ENCODE measurements around the gene OBSL1. TPM values are rescaled to one million over a fixed set of nuclear protein-coding genes. Genes with fewer than 3 reads are reported as not detected.

Gene OBSL1
- total and polyA plus RNA-seq, 12 donors, result 108 to 310 (median 171) TPM

GRCh38 chr2:219596954-219597551 is 25.7 kb upstream of the OBSL1 start:
- Histone ChIP-seq H3K27ac (peak overlapping the region; percentile 87 to 97 (median 94)), H3K36me3 (peaks cover 0 to 15% (median 6%) of the 10 kb centered on the region in 9 donors), H3K4me3 (peak overlapping the region; percentile 46 to 80 (median 70)), H3K27me3 (no peaks in the 10 kb centered on the region), H3K4me1 (peaks cover 0 to 31% (median 11%) of the 10 kb centered on the region in 9 donors), H3K9me3 (no peaks in the 10 kb centered on the region)
- intact Hi-C loops (cut with DNase I), result loop anchor here in 4 of 10 donors (2.0 to 5.0 kb wide), 5 partner anchors 26 to 55 kb away; partner anchors contain the start of genes CHPF (in 2 of the 4), OBSL1 (in 1 of the 4) and TMEM198 (in 1 of the 4)
- TF ChIP-seq CTCF (IDR thresholded peaks at IDR 0.05), result no peak
- DNase-seq (no peak), ATAC-seq (peak in 7 of 8 donors; percentile 1 to 29 (median 7))
- 6 to 11% methylated on average over 19 of the region's 19 CpGs for WGBS, 2 donors

- no peak overlapping the region for H3K4me3 ChIP-seq
- intact Hi-C loops (cut with DNase I), result loop anchor here in 3 of 10 donors (5.0 kb wide), 3 partner anchors 43 to 53 kb away; partner anchors contain the start of genes CHPF (in 1 of the 3) and TMEM198 (in 1 of the 3)
- H3K27me3 ChIP-seq, result no peaks in the 10 kb centered on the region
- no peaks in the 10 kb centered on the region for H3K9me3 ChIP-seq
- no peak for ATAC-seq
- H3K36me3 ChIP-seq, result no peaks in the 10 kb centered on the region
- H3K4me1 ChIP-seq, result peaks cover 0 to 31% (median 11%) of the 10 kb centered on the region in 9 donors
- TF ChIP-seq CTCF (IDR thresholded peaks at IDR 0.05), result no peak
- H3K27ac ChIP-seq, result peak overlapping the region in 6 of 10 donors; percentile 47 to 97 (median 76)
- no peak for DNase-seq
- WGBS, 2 donors, result 8 to 21% methylated on average over 3 of the region's 3 CpGs
Observed at GRCh38 chr2:219595256-219595655, 23.9 kb upstream of the OBSL1 start.

- Histone ChIP-seq H3K4me3 (no peak overlapping the region), H3K27me3 (no peaks in the 10 kb centered on the region), H3K36me3 (no peaks in the 10 kb centered on the region), H3K27ac (peak overlapping the region in 5 of 10 donors; percentile 26 to 38 (median 30)), H3K9me3 (no peaks in the 10 kb centered on the region), H3K4me1 (peaks cover 0 to 25% (median 7%) of the 10 kb centered on the region in 9 donors)
- no peak for ATAC-seq
- WGBS, 2 donors, result 85 to 94% methylated on average over 2 of the region's 2 CpGs
- intact Hi-C loops (cut with DNase I), result no loop called here
- TF ChIP-seq CTCF (IDR thresholded peaks at IDR 0.05), result no peak
- no peak for DNase-seq
Observed at GRCh38 chr2:219593154-219593553, 21.8 kb upstream of the OBSL1 start.

GRCh38 chr2:219592736-219593135 is 21.4 kb upstream of the OBSL1 start:
- Histone ChIP-seq H3K4me1 (peaks cover 0 to 24% (median 7%) of the 10 kb centered on the region in 9 donors), H3K4me3 (no peak overlapping the region), H3K27ac (peak overlapping the region in 6 of 10 donors; percentile 1 to 38 (median 29)), H3K27me3 (no peaks in the 10 kb centered on the region), H3K36me3 (no peaks in the 10 kb centered on the region), H3K9me3 (no peaks in the 10 kb centered on the region)
- DNase-seq (no peak), ATAC-seq (no peak)
- WGBS, 2 donors, result 62 to 71% methylated on average over 6 of the region's 6 CpGs
- no peak for TF ChIP-seq CTCF (IDR thresholded peaks at IDR 0.05)
- intact Hi-C loops (cut with DNase I), result no loop called here
